NCI-H2227 (cell line): ENCODE measurements around the gene C22orf31.
"Not testable (repeated sequence)": the region's sequence is repeated elsewhere in the genome, so short reads cannot be mapped to it uniquely, and the experiment has no call there.

ENCODE experiments used
- DNase-seq: peaks from one replicate; lab custom pipeline; 2025; ENCODE audit not compliant: unreplicated experiment; lab: John Stamatoyannopoulos, UW

Gene C22orf31

DNA sequence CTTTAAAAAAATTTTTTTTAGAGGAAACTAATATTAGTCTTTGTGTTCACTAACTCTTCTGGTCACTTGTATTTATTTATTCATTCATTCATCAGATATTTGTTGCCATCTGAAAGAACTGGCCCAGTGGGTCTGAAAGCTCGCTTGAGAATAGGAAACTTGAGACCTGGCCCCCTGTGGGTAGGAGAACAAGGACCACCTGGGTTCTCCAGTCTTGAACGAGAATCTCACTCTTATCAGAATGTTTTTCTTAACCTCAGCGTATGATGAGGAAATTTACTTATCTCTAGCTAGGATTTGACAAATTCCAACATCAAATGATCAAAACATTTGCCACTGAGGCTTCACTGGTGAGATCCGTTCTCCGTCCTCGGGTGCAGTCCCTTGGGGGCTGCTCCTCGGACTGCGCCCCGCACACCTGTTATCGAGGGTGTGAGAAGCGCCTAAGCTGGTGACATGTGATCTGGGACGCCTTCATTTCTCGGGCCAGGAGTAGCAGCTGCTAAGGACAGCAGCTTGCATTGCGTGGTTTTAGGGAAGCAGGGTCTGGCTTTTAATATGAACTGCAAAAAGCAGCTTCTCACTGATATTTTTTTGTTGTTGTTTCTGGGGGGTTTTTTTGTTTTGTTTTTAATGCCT lies 6.3 kb downstream of the C22orf31 start:
- no peak for DNase-seq

- no peak for DNase-seq
Measured at GRCh38 chr22:29054251-29054767, 7.3 kb downstream of the C22orf31 start.

DNA sequence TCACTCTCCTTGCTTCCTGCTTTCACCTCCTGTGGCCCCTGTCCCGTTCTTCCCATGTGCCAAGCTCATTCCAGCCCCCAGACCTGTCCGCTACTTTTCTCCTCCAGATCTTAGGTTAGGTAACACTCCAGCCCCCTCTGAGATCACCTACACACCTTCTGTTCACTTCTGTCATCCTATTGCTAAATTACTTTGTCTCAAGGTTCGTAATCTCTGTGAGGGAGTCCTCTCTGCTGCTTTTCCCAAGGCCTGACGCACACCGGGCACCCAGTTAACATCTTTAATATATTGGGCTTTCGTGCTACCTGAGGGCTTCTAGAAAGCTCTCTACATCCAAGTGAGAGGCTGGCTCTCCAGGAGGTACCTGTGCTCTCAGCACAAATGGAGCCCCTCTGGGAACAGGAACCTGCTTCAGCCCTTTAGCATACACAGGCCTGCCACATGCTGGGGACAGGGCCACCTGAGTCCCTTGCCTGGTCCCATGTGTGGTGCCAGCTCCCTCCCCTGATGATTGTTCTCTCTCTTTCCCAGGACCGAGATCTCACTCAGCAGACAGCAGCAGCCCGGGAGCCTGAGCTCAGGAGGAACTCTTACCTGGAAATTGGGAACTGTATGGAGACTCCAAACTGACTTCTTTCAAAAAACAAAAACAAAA lies 8.5 kb downstream of the C22orf31 start:
- no peak for DNase-seq

DNA sequence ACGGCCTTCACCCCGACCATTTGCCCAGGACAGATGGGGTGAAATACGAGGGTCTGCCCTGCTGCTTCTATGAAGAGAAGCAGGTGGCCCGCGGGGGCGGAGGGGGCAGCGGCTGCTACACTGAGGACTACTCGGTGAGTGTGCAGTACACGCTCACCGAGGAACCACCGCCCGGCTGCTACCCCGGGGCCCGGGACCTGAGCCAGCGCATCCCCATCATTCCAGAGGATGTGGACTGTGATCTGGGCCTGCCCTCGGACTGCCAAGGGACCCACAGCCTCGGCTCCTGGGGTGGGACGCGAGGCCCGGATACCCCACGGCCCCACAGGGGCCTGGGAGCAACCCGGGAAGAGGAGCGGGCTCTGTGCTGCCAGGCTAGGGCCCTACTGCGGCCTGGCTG lies 11.2 kb downstream of the C22orf31 start:
- no peak for DNase-seq

DNA sequence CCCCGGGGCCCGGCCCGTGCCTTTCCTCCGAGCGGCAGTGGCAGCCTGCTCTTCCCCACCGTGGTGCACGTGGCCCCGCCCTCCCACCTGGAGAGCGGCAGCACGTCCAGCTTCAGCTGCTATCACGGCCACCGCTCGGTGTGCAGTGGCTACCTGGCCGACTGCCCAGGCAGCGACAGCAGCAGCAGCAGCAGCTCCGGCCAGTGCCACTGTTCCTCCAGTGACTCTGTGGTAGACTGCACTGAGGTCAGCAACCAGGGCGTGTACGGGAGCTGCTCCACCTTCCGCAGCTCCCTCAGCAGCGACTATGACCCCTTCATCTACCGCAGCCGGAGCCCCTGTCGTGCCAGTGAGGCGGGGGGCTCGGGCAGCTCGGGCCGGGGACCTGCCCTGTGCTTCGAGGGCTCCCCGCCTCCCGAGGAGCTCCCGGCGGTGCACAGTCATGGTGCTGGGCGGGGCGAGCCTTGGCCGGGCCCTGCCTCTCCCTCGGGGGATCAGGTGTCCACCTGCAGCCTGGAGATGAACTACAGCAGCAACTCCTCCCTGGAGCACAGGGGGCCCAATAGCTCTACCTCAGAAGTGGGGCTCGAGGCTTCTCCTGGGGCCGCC lies 11.9 kb downstream of the C22orf31 start:
- DNase-seq = no peak

DNA sequence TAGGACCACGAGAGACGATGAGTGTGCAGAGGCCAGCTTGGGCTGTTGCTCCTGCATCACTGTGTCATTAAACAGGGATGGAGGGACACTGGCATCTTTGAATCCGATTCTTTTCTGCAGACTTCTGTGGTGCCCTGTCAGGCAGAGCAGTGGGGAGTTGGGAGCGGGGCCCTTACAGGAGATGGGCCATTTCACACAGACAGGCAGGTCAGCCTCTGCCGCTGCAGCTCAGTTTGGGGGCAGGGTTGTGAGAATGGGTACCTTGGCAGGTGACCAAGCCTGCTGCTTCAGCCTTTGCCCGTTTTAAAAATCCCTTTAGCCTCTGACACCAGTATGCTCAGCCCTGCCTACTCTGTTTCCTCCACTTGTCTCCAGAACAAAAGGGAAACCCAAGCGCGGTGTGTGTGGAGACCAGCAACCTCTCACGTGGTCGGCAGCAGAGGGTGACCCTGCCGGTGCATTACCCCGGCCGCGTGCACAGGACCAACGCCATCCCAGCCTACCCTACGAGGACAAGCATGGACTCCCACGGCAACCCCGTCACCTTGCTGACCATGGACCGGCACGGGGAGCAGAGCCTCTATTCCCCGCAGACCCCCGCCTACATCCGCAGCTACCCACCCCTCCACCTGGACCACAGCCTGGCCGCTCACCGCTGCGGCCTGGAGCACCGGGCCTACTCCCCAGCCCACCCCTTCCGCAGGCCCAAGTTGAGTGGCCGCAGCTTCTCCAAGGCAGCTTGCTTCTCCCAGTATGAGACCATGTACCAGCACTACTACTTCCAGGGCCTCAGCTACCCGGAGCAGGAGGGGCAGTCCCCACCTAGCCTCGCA lies 12.6 kb downstream of the C22orf31 start:
- DNase-seq = no peak

- DNase-seq = no peak
Measured at GRCh38 chr22:29044657-29045176, 16.9 kb downstream of the C22orf31 start.

DNA sequence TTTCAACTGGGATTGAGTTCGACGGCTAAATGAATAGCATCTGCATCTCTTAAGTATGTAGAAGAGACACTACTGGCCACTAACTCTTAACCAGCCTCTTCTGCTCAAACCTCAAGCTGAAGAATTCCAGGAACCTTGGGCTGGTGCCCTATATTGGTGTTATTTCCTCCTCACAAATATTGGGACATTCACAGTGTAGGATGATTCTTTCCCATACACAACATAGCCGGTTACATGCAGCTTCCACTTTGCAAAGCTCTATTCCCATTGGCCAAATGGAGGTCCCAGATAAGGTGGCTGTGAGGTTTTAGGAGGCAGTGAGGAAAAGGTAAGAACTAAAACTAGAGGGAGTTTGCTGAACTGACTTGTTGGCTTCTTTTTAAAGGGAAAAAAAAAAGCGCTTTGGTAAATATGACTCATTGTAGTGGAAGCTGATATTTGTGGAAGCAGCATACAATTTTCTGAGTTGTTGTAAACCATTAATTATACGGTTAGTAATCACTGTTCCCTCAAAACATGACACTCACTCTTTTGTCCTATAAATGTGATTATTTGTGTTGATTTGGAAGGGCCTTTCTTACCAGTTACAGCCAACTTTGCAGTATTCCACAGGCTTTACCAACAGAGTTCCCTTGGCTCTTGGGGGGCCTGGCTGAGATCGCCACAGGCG lies 17.6 kb downstream of the C22orf31 start:
- DNase-seq = peak; percentile 5

- no peak for DNase-seq
Measured at GRCh38 chr22:29041408-29041807, 20.2 kb downstream of the C22orf31 start.

GRCh38 chr22:29040385-29041275 lies 21.0 kb downstream of the C22orf31 start:
- peak; percentile 63 for DNase-seq

DNA sequence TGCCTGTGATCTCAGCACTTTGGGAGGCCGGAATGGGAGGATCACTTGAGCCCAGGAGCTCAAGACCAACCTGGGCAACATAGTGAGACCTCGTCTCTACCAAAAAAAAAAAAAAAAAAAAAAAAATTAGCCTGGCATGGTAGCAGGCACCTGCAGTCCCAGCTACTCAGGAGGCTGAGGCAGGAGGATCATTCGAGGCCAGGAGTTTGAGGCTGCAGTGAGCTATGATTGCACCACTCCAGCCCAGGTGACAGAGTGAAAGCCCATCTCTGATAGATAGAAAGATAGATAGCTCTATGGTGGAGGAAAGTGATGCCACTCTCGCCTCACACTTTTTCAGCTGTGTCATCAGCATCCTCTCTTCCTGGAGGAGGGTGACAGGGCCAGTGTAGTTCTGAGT lies 21.9 kb downstream of the C22orf31 start:
- not testable (repeated sequence) for DNase-seq

DNA sequence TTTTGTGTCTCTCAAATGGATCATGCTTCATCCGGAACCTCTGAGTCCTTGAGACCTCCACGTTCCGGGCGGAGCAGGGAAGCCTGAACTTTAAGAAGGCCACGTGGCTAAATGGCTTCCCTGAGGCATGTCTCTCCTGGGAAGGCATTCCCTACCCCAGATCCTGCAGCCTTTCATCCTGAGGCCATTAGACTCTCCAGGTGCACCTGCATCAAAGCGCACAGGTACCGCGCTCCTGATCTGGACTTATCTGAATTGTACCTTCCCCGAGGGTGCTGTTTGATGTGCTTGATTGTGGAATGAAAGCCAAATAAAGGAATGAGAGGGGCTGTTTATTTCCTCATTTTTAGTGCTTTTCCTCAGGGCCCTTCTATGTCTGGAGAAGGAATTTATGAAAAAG lies 22.5 kb downstream of the C22orf31 start:
- no peak for DNase-seq

GRCh38 chr22:29037340-29037932 lies 24.2 kb downstream of the C22orf31 start:
- DNase-seq = no peak

DNA sequence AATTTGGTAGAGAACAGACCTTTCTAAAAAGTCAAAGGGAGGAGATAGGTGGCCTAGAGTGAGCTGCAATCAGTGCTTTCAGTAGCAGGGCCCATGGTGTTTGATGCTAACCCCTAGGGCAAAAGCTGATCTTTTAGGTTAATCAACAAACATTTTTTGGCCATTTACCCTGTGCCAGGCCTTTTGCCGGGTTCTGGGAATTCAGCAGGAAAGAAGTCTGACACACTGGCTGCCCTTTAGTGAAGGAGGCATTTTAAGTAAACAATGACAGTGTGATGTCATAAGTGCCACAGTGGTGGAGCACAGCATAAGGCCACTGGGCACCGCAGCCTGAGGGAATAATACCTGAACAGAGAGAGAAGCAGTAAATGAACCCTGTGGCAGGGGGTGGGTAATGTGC lies 29.0 kb downstream of the C22orf31 start:
- DNase-seq = no peak

GRCh38 chr22:29032014-29032475 lies 29.6 kb downstream of the C22orf31 start:
- no peak for DNase-seq

DNA sequence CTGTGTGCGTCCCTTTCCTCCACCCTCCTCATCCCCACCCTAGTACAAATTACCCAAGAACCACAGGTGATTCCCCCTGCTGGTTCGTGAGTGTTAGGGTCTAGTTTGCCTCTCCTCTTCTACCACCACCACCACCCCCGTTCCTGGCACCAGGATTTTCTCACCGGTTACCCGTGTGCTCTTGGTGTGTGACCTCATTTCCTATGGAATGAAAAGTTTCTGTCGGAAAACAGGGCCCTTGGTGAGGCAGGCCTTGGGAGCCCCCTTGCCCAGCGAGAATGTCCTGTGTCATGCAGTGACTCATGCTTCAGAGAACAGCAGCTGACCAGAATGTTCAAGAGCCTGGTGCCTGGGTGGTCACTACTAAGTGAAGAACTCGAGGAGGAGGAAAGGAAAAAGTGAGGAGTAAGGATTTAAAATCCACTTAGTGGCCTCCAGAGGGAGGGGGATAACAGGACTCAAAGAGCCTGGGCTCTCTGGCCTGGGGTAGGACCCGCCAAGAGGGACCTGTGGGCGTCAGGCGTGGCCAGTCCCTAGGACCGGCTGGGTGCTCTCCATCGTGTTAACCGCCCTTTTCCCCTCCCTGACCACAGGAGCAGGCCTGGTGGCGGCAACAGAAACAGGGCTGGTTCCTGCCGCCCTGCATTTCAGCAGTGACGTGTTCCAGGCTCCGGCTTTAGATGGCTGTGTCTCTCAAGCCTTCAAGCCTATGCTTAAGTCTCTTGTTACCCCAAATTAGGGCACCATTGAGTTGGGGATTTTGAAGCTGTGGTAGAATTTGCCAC lies 30.2 kb downstream of the C22orf31 start:
- no peak for DNase-seq

DNA sequence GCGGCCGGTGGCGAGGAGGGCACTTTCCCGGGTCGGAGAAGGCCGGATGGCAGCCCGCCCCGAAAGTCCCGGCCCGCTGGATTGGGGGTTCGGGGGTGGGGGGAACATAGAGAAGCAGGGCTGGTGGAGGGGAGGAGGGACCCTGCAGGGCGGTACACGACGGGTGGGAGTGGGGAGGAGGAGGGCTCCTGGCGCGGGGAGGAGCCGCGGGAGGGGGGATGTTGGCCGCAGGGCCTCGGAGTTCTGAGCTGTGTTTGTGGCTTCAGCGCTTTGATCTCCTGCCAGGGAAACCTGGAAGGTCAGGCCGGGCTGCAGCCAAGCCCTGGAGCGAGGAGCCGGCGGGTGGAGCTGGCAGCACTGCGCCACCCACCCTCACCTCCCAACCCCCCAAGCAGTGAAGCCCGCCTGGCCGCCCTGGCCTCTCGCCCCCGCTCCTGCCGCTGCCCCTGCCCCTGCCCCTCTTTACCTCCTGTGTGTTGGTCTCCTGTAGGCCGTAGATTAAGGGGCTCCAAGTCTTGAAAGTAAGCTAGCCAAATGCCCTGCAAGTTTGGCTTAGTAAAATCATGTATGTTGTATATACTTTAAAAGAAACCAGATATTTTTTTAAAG lies 30.9 kb downstream of the C22orf31 start:
- DNase-seq = peak; percentile 56
